Caki2 (cell line): ENCODE results near the gene PDZD4. TPM values are rescaled to one million over a fixed set of nuclear protein-coding genes. Genes with fewer than 3 reads are reported as not detected.

Experiments
- DNase-seq: peaks from one replicate; pipeline ENCODE4 v3.0.0-alpha.2; 2015; ENCODE audit warnings: low read depth
- in situ Hi-C: cut with HindIII; loops from 2 replicates; pipeline ENCODE4 v1.10.0; 2016; ENCODE audit warnings: low sequenced_read_pairs, low pct_unique_long_range_greater_than_20kb, mixed read lengths
- total RNA-seq: library from RNA; depleted of rRNA; stranded (reverse); fragments of >200 nt; shearing (Covaris generic); gene quantifications from 2 replicates; pipeline ENCODE4 v1.2.3, GENCODE V29; 2014; ENCODE audit warnings: low replicate concordance

The PDZD4 gene
- total RNA-seq, 1 experiment from 2014 or later = 8.5 TPM

DNA sequence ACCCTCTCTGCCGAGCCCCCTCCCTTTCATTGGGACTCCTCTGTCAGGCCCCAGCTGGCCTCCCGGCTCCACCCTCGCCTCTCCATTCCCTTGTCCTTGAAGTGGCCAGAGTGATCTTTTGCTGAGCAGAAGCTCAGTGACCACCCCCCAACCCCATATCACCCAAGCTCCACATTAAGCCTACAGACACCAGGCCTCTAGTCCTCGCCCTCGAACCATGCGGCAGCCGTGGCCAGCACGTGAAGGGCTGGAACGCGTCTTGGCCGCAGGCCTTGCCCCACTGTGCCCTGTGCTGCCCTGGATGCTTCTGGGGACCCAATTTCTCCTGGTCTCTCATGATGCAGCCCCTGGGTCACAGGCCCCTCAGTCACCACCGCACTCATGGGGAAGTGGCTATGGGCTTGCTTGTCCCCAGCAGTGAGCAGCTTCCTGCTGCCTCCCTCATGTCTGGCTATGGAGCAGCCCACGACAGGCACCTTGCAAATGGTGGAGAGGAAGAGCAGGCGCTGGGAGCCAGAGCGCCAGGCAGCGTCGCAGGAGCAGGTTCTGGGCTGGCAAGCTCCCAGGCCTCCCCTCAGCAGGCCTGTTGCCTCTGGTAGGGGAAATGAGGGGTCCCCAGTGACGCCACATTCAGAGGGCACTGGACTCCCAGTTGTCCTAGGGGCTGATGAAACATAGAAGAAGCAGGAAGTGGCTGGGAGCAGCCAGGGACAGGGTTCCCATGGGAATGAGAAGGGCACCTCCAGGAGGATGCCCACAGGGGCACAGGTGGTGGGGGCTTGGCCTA, 50.3 kb downstream of the PDZD4 start:
- in situ Hi-C loops = no loop called here
- DNase-seq = no peak

DNA sequence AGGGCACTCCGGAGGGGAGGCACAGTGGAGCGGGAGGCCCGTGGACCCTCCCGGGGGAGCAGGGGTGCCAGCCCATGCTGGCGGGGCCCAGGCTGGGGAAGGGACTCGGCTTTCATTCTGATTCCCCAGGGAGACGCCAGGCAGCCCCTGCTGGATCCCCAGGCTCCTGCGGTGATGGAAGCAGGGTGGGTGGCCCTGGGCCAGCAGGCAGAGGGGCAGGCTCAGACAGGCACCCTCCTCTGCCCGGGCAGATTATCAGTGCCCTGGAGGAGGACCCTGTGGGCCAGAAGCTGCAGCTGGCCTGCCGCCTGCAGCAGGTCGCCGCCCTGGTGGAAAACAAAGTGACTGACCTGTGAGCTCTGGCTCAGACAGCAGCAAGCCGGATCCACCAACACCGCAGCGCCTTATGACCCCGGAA, 51.7 kb downstream of the PDZD4 start:
- in situ Hi-C loops = no loop called here
- DNase-seq = no peak

DNA sequence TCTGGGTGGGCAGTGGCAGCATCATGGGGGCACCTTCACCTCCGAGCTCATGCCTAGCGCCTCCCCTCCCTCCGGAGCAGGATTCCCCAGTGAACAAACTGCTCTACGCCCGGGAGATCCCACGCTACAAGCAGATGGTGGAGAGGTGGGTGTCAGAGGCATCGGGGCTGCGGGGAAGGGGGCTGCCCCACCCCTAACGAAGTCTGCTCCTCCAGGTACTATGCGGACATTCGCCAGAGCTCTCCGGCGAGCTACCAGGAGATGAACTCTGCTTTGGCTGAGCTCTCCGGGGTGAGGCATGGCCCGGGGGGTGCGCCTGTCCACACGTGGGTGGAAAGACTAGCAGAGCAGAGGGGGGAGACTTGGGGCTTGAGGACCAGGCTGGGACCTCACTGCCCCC, 52.2 kb downstream of the PDZD4 start:
- in situ Hi-C loops = no loop called here
- no peak for DNase-seq

GRCh38 chrX:153777261-153778090, 52.9 kb downstream of the PDZD4 start:
- in situ Hi-C loops = no loop called here
- no peak for DNase-seq

GRCh38 chrX:153776611-153777045, 53.7 kb downstream of the PDZD4 start:
- in situ Hi-C loops = no loop called here
- DNase-seq = no peak

GRCh38 chrX:153776120-153776599, 54.2 kb downstream of the PDZD4 start:
- no peak for DNase-seq
- in situ Hi-C loops = no loop called here

DNA sequence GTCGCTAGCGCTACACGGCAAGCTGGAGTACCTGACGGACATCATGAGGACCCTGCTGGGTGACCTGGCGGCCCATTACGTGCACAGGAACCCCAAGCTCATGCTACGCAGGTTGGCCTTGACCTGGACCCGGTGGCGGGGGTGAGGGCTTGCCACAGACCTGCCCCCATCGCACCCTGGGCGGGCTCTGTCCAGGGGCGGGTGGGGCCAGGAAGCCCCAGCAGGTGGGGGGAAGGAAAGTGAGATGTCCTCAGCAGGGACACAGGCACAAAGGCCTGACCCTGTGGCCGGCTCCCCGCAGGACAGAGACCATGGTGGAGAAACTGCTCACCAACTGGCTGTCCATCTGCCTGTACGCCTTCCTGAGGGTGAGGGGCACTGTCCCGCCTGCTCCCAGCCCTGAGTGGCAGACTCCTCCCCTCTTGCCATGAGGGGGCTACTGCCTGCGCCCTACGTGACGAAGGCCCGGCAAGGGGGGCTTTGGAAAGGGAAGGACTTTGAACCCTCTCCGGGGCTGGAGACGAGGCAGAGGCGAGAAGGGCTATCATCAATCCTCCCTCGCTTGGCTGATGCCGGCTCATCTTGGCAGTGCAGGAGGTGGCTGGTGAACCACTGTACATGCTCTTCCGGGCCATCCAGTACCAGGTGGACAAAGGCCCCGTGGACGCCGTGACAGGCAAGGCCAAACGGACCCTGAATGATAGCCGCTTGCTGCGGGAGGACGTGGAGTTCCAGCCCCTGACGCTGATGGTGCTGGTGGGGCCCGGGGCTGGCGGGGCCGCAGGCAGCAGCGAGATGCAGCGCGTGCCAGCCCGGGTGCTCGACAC, 54.8 kb downstream of the PDZD4 start:
- in situ Hi-C loops = no loop called here
- no peak for DNase-seq

- in situ Hi-C loops = no loop called here
- no peak for DNase-seq
Observed at GRCh38 chrX:153774576-153775292, 55.6 kb downstream of the PDZD4 start.

DNA sequence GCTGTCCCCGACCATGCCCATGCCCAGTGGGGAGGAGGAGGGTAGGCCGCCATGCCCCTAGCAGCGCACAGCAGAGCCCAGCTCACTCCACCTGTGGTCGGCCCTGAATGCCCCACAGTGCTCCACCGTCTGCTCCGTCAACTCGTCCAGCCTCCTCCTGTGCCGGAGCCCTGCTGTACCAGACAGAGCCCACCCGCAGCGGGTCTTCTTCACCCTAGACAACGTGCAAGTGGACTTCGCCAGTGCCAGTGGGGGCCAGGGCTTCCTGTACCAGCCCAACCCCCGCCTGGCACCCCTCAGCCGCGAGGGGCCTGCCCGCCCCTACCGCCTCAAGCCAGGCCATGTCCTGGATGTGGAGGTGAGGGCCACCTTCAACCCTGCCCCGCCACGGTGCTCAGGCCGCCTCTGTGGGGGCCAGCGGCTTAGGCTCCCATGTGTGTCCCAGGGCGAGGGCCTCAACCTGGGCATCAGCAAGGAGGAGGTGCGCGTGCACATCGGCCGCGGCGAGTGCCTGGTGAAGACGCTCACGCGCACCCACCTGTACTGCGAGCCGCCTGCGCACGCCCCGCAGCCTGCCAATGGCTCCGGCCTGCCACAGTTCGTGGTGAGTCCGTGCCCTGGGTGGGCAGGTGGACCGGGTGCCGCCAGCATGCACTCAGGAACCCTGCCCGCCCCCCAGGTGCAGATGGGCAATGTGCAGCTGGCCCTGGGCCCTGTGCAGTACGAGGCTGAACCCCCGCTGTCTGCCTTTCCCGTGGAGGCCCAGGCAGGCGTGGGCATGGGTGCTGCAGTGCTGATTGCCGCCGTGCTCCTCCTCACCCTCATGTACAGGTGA, 56.4 kb downstream of the PDZD4 start:
- no peak for DNase-seq
- in situ Hi-C loops = no loop called here

DNA sequence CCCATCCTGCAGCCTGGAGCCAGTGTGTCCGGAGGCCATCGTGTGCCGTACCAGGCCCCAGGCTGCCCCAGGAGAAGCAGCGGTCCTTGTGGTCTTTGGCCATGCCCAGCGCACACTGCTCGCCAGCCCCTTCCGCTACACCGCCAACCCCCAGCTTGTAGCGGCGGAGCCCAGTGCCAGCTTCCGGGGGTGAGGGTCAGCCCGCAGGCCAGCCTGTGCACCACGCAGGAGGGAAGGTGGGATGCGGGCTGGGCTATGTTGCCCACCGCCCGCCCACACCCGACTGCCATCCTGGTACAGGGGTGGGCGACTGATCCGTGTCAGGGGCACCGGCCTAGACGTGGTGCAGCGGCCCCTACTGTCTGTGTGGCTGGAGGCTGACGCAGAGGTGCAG, 57.1 kb downstream of the PDZD4 start:
- in situ Hi-C loops = no loop called here
- DNase-seq = no peak

GRCh38 chrX:153772316-153773217, 57.8 kb downstream of the PDZD4 start:
- in situ Hi-C loops = no loop called here
- DNase-seq = no peak

DNA sequence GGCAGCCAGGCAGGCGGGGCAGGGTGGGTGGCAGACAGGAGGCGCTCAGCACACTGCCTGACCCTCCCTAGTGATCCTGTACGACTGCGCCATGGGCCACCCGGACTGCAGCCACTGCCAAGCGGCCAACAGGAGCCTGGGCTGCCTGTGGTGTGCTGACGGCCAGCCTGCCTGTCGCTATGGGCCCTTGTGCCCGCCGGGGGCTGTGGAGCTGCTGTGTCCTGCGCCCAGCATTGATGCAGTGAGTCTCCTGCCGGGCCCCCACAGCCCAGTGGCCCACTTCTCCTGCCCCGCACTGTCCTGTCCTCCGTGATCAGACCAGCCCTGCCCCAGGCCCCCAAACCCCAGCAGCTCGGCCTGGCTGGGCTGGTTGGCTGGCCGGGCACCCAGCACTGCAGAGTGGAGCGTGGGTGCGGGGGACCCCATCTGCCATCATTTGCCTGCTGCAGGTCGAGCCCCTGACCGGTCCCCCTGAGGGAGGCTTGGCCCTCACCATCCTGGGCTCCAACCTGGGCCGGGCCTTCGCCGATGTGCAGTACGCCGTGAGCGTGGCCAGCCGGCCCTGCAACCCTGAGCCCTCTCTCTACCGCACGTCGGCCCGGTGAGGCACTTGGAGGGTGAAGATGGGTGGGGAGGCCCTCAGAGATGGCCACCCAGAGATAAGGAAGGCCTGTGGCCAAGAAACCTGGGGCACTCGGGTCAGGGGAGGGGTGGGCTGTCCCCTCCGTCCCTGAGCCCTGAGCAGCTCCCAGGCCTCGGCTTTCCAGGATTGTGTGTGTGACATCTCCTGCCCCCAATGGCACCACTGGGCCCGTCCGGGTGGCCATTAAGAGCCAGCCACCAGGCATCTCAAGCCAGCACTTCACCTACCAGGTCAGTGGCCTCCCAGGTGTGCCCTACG, 58.7 kb downstream of the PDZD4 start:
- DNase-seq = no peak
- in situ Hi-C loops = no loop called here

- DNase-seq = no peak
- in situ Hi-C loops = no loop called here
Observed at GRCh38 chrX:153770601-153771414, 59.5 kb downstream of the PDZD4 start.

- in situ Hi-C loops = no loop called here
- no peak for DNase-seq
Observed at GRCh38 chrX:153769865-153770600, 60.3 kb downstream of the PDZD4 start.
